UCSD-AML1 (cell line): ENCODE measurements around the gene EPHX1.
A peak's percentile ranks its signal among the peaks of the same experiment; 100 is the strongest.
"Not testable (repeated sequence)": the region's sequence is repeated elsewhere in the genome, so short reads cannot be mapped to it uniquely, and the experiment has no call there.

Source experiments
- DNase-seq: peaks from one replicate; lab custom pipeline; 2025; ENCODE audit not compliant: unreplicated experiment; lab: John Stamatoyannopoulos, UW

Gene EPHX1

GRCh38 chr1:225815526-225816178, 5.7 kb downstream of the EPHX1 start:
- no peak for DNase-seq

- DNase-seq, result no peak
These were observed 7.0 kb downstream of the EPHX1 start for GRCh38 chr1:225816643-225817538.

- DNase-seq, result peak; percentile 38
These were observed 7.7 kb downstream of the EPHX1 start for GRCh38 chr1:225817611-225818061.

- no peak for DNase-seq
These were observed 8.3 kb downstream of the EPHX1 start for GRCh38 chr1:225818229-225818628.

GRCh38 chr1:225819346-225820192, 9.6 kb downstream of the EPHX1 start:
- no peak for DNase-seq

- DNase-seq, result no peak
These were observed 10.7 kb downstream of the EPHX1 start for GRCh38 chr1:225820522-225821120.

- no peak for DNase-seq
These were observed 12.9 kb downstream of the EPHX1 start for GRCh38 chr1:225822655-225823403.

- DNase-seq, result no peak
These were observed 13.9 kb downstream of the EPHX1 start for GRCh38 chr1:225823811-225824261.

- DNase-seq, result no peak
These were observed 14.6 kb downstream of the EPHX1 start for GRCh38 chr1:225824533-225824941.

GRCh38 chr1:225825078-225825477, 15.2 kb downstream of the EPHX1 start:
- DNase-seq, result no peak

GRCh38 chr1:225825607-225826007, 15.7 kb downstream of the EPHX1 start:
- DNase-seq, result no peak

- no peak for DNase-seq
These were observed 17.2 kb downstream of the EPHX1 start for GRCh38 chr1:225827076-225827475.

GRCh38 chr1:225828706-225829345, 18.9 kb downstream of the EPHX1 start:
- no peak for DNase-seq

- no peak for DNase-seq
These were observed 20.9 kb downstream of the EPHX1 start for GRCh38 chr1:225830841-225831240.

GRCh38 chr1:225834417-225835329, 24.7 kb downstream of the EPHX1 start:
- DNase-seq, result no peak

- DNase-seq, result no peak
These were observed 25.9 kb downstream of the EPHX1 start for GRCh38 chr1:225835856-225836255.

GRCh38 chr1:225836296-225836695, 26.4 kb downstream of the EPHX1 start:
- not testable (repeated sequence) for DNase-seq

- DNase-seq, result no peak
These were observed 28.9 kb downstream of the EPHX1 start for GRCh38 chr1:225838793-225839192.

- no peak for DNase-seq
These were observed 30.3 kb downstream of the EPHX1 start for GRCh38 chr1:225840223-225840610.
